ENCODE measurements around the gene DNA2.

Gene DNA2

DNA sequence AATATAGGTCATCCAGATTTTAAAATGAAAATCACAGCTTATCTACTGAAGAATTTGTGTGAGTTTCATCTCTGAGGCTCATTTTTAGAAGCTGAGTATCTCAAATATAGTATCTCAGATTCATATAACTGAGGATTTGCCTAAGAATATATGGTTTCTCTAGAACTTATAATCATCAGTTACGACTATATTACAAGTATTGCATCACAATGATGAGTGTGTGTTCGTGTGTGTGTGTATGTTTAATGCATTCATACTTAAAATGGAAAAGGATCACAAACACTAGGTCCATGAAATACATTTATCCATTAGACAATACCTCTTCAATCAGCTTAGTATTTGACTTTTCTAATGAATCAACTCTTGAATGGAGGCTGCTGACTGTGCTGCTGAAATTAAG lies 86.0 kb downstream of the DNA2 start:
- Mint-ChIP-seq H3K27ac (ENCODE audit: low read depth) (no peak overlapping the region), H3K4me3 (no peak overlapping the region), H3K27me3 (no peaks in the 10 kb centered on the region), H3K4me1 (no peaks in the 10 kb centered on the region), H3K36me3 (ENCODE audit: insufficient read depth) (peaks cover 54% of the 10 kb centered on the region), H3K9me3 (no peaks in the 10 kb centered on the region)
- DNase-seq (ENCODE audit: low spot score in 2 of 2) (no peak), ATAC-seq (replicated peaks; ENCODE audit: extremely low read depth, poor library complexity, severe bottlenecking) (no peak)

DNA sequence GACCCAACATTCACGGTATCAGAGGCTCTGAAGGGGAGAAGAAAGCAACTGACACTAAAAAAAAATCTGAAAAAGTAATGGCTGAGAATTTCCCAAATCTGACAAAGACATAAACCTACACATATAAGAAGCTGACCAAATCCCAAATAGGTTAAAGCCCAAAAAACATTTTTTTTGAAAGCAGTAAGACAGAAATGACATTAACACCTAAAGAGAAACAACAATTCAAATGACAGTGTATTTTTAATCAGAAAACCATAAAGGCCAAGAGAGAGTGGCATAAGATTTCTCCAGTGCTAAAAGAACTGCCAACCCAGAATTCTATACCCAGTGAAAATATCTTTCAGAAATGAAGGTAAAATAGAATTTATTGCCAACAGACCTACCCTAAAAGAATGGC lies 100.2 kb downstream of the DNA2 start:
- Mint-ChIP-seq H3K9me3 (peaks cover 5% of the 10 kb centered on the region), H3K36me3 (ENCODE audit: insufficient read depth) (peaks cover 35% of the 10 kb centered on the region), H3K27me3 (no peaks in the 10 kb centered on the region), H3K4me3 (no peak overlapping the region), H3K27ac (ENCODE audit: low read depth) (no peak overlapping the region), H3K4me1 (no peaks in the 10 kb centered on the region)
- DNase-seq (ENCODE audit: low spot score in 2 of 2) (no peak), ATAC-seq (replicated peaks; ENCODE audit: extremely low read depth, poor library complexity, severe bottlenecking) (no peak)

DNA sequence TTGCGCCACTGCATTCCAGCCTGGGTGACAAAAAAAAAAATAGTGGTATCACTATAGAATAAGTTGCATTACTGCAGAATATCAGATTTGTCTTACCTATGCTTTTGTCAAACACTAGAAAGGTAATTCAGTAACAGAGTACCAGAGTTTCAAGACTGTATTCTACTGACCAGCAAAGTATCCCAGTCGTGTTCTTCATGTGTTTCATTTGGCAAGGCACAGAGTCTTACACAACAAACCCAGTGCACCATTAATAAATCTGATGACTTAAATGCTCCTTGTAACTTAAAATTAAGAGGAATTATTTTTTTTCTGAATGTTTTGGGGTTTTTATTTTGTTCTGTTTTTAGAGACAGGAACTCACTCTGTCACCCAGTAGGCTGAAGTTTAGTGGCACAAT lies 104.7 kb downstream of the DNA2 start:
- Mint-ChIP-seq H3K27me3 (no peaks in the 10 kb centered on the region), H3K9me3 (no peaks in the 10 kb centered on the region), H3K4me1 (no peaks in the 10 kb centered on the region), H3K4me3 (no peak overlapping the region), H3K36me3 (ENCODE audit: insufficient read depth) (peaks cover 21% of the 10 kb centered on the region), H3K27ac (ENCODE audit: low read depth) (peak overlapping the region; percentile 60)
- DNase-seq (ENCODE audit: low spot score in 2 of 2) (no peak), ATAC-seq (replicated peaks; ENCODE audit: extremely low read depth, poor library complexity, severe bottlenecking) (no peak)

DNA sequence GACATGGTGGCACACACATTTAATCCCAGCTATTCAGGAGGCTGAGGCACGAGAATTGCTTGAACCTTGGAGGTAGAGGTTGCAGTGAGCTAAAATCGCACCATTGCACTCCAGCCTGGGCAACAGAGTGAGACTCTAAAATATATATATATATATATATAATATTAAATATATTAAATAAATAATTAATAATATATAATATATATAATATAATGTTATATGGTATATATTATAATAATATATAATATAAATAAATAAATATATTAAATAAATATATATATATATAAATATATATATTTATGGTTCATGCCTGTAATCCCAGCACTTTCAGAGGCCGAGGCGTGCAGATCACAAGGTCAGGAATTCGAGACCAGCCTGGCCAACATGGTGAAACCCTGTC lies 105.2 kb downstream of the DNA2 start:
- no peak overlapping the region for H3K4me3 Mint-ChIP-seq
- DNase-seq (ENCODE audit: low spot score in 2 of 2) (no peak), ATAC-seq (replicated peaks; ENCODE audit: extremely low read depth, poor library complexity, severe bottlenecking) (no peak)
- no peak overlapping the region for H3K27ac Mint-ChIP-seq (ENCODE audit: low read depth)
- H3K27me3 Mint-ChIP-seq = no peaks in the 10 kb centered on the region
- peaks cover 24% of the 10 kb centered on the region for H3K36me3 Mint-ChIP-seq (ENCODE audit: insufficient read depth)
- H3K4me1 Mint-ChIP-seq = no peaks in the 10 kb centered on the region
- H3K9me3 Mint-ChIP-seq = no peaks in the 10 kb centered on the region

DNA sequence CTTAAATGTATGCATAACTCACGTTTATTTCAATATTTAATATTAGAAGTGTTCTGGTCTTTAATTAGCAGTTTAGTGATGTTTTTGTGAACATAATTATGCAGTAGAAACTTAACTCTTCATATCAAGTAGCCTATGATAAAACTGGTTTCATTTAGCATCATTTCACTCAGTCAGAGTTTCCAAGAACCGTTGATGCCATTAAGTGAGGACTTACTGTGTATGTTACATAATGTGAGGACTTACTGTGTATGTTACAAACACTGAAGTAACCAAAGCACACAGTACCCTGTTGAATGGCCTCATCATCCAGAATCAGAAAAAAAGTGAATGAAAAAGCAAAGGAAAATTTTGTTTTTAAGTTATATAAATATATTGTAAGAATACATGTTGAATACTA lies 106.2 kb downstream of the DNA2 start:
- H3K27ac Mint-ChIP-seq (ENCODE audit: low read depth) = no peak overlapping the region
- H3K4me1 Mint-ChIP-seq = no peaks in the 10 kb centered on the region
- DNase-seq (ENCODE audit: low spot score in 2 of 2) = no peak
- H3K36me3 Mint-ChIP-seq (ENCODE audit: insufficient read depth) = peaks cover 18% of the 10 kb centered on the region
- H3K27me3 Mint-ChIP-seq = no peaks in the 10 kb centered on the region
- no peaks in the 10 kb centered on the region for H3K9me3 Mint-ChIP-seq
- ATAC-seq (replicated peaks; ENCODE audit: extremely low read depth, poor library complexity, severe bottlenecking) = no peak
- no peak overlapping the region for H3K4me3 Mint-ChIP-seq

DNA sequence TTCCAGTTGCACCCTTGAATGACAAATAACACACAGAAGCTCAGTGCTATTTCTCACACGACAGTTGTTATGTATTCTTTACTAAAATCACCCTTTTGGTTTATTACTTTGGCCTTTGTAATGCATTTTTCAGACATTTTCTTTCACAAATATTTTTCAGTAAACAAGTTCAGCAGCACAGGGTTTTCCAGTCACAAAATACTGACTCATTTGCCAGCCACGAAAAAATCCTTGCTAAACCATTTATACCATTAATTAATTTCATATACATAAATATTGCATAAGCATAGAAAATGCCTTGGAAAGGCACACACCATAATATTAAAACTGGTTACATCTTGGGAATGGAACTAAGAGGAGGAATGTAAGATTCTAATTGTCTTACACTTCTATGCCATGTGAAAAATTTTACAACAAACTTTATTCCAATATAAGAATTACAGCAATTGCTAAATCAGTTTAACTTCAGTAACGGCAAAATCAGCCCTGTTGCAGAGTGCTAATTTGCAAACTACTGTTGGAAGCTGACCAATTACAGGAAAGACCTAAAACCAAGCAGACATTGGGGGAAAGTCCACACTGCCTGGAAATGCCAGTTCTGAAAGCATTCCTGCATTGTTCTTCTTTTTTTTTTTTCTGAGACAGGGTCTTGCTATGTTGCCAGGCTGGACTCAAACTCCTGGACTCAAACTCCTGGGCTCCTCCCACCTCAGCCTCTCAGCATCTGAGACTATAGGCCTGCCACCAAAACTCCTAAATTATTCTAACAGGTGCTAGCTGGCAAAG lies 107.5 kb downstream of the DNA2 start:
- peak overlapping the region; percentile 45 for H3K27ac Mint-ChIP-seq (ENCODE audit: low read depth)
- H3K27me3 Mint-ChIP-seq = no peaks in the 10 kb centered on the region
- no peak overlapping the region for H3K4me3 Mint-ChIP-seq
- H3K36me3 Mint-ChIP-seq (ENCODE audit: insufficient read depth) = peaks cover 18% of the 10 kb centered on the region
- DNase-seq (ENCODE audit: low spot score in 2 of 2) (no peak), ATAC-seq (replicated peaks; ENCODE audit: extremely low read depth, poor library complexity, severe bottlenecking) (no peak)
- H3K4me1 Mint-ChIP-seq = no peaks in the 10 kb centered on the region
- no peaks in the 10 kb centered on the region for H3K9me3 Mint-ChIP-seq

All from central memory CD8-positive, alpha-beta T cell (primary cell).